Astrocyte of the cerebellum (primary cell): Measurements from ENCODE around the gene MSMP.

ENCODE experiments used
- DNase-seq: peaks from one replicate; pipeline ENCODE4 v3.0.0-alpha.2; 2011; ENCODE audit warnings: low read depth
- H3K4me3 ChIP-seq: 2 replicates; pipeline ENCODE4 v1.5.1; 2011; ENCODE audit warnings: mild to moderate bottlenecking, low read depth, low read length, moderate library complexity
- in situ Hi-C: cut with HindIII; loops from 2 replicates; pipeline ENCODE4 v1.10.0; 2017; ENCODE audit warnings: low sequenced_read_pairs
- TF ChIP-seq, protein P1 (sequence below): IDR thresholded peaks from 2 replicates; pipeline ENCODE4 v1.5.1; 2012; ENCODE audit warnings: low read length, low read depth, moderate library complexity, mild to moderate bottlenecking; ENCODE audit errors: missing control alignments

The MSMP gene

DNA sequence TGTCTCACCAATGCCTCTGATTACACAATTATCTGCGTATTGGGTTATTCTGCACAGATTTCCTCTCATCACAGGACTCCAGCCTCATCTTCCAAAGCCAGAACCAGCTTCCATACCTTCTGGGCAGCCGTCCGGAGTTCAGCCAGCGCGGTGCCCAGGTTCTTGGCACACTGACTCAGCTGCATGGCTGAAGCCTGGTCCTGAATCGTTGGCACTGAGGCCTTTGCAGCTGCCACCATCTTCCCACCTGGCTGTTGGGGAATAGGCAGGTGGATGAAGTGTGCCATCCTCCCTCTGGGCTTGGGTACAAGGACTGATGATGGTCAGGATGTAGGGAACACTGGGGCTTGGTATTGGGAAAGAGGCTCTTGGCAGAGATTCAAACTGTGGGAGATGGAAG lies 40.0 kb downstream of the MSMP start:
- DNase-seq: no peak
- in situ Hi-C loops: loop anchor here (5.0 kb wide), 1 partner anchor 37 kb away; no protein-coding TSS in a partner anchor
- TF ChIP-seq, protein P1, sequence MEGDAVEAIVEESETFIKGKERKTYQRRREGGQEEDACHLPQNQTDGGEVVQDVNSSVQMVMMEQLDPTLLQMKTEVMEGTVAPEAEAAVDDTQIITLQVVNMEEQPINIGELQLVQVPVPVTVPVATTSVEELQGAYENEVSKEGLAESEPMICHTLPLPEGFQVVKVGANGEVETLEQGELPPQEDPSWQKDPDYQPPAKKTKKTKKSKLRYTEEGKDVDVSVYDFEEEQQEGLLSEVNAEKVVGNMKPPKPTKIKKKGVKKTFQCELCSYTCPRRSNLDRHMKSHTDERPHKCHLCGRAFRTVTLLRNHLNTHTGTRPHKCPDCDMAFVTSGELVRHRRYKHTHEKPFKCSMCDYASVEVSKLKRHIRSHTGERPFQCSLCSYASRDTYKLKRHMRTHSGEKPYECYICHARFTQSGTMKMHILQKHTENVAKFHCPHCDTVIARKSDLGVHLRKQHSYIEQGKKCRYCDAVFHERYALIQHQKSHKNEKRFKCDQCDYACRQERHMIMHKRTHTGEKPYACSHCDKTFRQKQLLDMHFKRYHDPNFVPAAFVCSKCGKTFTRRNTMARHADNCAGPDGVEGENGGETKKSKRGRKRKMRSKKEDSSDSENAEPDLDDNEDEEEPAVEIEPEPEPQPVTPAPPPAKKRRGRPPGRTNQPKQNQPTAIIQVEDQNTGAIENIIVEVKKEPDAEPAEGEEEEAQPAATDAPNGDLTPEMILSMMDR: no peak
- no peak overlapping the region for H3K4me3 ChIP-seq

DNA sequence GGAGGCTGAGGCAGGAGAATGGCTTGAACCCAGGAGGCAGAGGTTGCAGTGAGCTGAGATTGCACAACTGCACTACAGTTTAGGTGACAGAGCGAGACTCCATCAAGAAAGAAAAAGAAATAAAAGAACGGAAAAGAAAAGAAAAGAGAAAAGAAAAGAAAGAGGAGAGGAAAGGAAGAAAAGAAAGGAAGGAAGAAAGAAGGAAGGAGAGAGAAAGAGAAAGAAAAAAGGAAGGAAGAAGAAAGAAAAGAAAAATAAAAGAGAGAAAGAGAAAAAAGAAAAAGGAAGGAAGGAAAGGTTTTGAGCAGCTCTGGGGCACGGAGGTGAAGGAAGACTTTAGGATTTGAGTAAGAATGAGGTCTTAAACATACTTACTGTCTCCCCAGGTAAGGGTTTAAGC lies 40.5 kb downstream of the MSMP start:
- TF ChIP-seq, protein P1: no peak
- DNase-seq: no peak
- no peak overlapping the region for H3K4me3 ChIP-seq
- in situ Hi-C loops: loop anchor here (5.0 kb wide), 1 partner anchor 36 kb away; no protein-coding TSS in a partner anchor

DNA sequence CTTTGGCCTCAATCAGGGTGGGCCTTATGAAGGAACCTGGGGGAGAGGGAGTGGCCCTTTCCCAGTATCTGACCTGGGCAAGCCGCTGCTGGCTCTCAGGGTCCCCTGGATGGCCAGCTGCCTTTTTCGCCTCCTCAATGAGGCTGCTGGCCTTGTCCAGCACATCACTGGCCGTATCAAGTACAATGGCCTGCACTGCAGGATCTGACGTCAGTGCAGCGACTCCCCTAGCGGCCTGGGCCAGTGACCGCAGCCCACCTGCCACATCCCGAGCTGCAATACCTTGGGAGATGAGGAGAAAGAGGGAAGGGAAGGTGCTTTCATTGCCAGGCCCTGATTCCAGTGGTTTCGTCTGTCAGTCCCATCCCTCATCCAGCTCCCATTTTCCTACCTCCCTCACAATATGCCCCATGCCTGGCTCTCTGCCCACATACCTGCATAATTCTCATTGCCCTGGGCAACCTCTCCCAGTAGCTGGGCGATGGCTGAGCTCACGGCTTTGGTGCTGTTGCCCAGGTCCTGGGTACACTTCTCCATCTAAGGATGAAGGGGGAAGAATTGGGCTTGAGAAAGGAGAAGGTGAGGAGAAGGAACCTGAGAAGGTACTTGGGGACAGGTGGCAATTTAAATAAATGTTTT lies 41.2 kb downstream of the MSMP start:
- no peak overlapping the region for H3K4me3 ChIP-seq
- no peak for DNase-seq
- in situ Hi-C loops: loop anchor here (5.0 kb wide), 1 partner anchor 36 kb away; no protein-coding TSS in a partner anchor
- TF ChIP-seq, protein P1: no peak

DNA sequence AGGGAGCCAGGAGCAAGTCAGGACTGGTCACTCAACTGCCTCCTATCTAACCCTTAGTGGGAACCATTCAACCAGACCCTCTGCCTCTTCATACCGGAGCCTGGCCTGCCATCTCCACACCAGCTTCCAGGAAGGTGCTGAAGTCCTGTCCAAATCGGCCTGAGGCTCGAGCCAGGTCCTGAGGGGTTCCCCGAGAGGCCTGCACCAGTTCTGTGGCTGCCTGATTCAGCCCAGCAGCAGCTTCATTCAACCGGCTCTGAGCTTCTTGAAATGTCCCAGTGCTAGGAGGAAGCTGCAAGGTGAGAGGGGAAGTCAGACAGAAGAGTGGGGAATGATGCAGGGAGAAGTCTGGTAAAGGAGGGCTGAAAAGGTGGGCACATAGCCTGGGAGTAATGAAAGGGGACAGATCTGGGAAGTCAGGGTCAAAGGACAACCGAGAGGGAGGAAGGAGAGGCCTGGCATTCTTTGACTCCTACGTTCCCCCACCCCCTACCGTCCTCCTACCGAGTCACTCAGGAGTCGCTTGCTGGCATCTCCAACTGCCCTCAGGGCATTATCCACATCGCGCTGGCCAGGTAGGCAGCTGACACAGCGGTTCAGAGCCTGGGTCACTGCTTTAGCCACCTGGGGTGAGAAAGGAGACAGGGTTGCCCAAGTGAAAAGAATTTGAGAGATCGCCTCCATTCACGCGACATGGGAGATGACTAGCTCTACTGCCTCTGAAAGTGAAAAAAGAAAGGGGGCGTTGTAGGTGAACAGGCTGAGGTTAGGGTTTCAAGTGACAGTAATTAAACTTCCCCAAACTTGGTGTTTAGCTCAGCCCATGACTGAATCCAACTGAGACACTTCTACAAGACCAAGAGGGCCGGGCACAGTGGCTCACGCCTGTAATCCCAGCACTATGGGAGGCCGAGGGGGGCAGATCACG lies 42.3 kb downstream of the MSMP start:
- in situ Hi-C loops: loop anchor here (5.0 kb wide), 1 partner anchor 34 kb away; no protein-coding TSS in a partner anchor
- no peak overlapping the region for H3K4me3 ChIP-seq
- TF ChIP-seq, protein P1: no peak
- no peak for DNase-seq

DNA sequence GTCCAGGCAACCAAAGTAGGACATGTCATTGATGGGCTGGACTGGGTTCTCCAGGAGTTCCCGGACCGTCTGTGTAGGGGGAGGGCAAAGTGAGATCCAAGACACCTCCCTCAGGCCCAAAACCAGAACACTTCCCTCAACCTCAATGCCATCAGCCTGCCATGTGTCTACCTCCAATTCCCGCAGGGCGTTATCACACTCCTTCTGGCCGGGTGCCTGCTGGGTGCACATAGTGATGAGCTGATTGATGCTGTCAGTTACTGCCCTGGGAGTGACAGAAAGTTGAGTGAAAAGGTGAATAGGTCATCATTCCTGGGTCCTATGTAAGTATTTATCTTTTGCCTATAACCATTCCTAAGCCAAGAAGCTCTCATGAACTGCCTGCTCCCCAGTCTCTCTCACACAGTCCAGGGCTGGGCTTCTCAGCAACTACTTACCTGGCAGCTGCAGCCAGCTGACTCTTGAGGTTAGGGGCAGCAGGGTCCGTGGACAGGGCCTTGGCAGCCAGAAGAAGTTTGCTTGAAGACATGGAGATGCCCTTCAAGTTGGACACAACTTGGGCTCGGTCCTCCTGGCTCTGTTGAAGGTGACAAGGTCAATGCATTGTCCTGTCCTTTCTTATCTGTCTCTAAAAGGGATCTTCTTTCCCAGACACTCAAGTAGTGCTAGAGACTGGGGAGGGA lies 43.1 kb downstream of the MSMP start:
- no peak overlapping the region for H3K4me3 ChIP-seq
- in situ Hi-C loops: loop anchor here (5.0 kb wide), 1 partner anchor 34 kb away; no protein-coding TSS in a partner anchor
- TF ChIP-seq, protein P1: no peak
- DNase-seq: no peak

DNA sequence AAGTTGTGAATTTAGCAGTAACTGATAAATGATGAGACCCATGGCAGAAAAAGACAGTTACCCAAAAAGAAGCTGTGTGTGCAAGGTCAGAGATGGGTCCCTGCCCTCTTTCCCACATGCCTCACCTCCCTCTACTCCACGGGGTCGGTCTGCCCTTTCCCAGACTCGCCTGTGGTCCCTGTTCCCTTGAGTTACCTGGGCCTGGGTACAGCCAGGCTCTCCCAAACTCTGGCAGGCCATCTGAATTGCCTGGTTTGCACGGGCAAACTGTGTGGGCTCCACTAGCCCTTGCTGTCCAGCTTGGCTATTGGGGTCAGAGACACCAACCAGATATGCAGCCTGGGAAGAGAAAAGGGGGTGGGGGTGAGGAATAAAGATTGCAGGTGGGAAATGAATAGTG lies 45.9 kb downstream of the MSMP start:
- no peak for DNase-seq
- TF ChIP-seq, protein P1: no peak
- H3K4me3 ChIP-seq: no peak overlapping the region
- in situ Hi-C loops: no loop called here
